Chondrocyte (in vitro differentiated cells): ENCODE data around the gene A3GALT2. TPM values are rescaled to one million over a fixed set of nuclear protein-coding genes. Genes with fewer than 3 reads are reported as not detected.

Experiments
- DNase-seq: peaks from one replicate; pipeline ENCODE4 v3.0.0; 2021; ENCODE audit warnings: mixed read lengths, low spot score
- H3K27ac Mint-ChIP-seq: one replicate; pipeline ENCODE4 v1.8.0; 2021; ENCODE audit warnings: mild to moderate bottlenecking, moderate library complexity, mixed read lengths; ENCODE audit not compliant: unreplicated experiment
- H3K27me3 Mint-ChIP-seq: 2 replicates; pipeline ENCODE4 v1.8.0; 2021; ENCODE audit warnings: low read depth, mixed read lengths
- H3K36me3 Mint-ChIP-seq: 2 replicates; pipeline ENCODE4 v1.8.0; 2021; ENCODE audit warnings: low read depth, mixed read lengths
- H3K4me1 Mint-ChIP-seq: 2 replicates; pipeline ENCODE4 v1.8.0; 2021; ENCODE audit warnings: low read depth, mild to moderate bottlenecking, mixed read lengths
- H3K4me3 Mint-ChIP-seq: one replicate; pipeline ENCODE4 v1.8.0; 2021; ENCODE audit warnings: mild to moderate bottlenecking, moderate library complexity, mixed read lengths; ENCODE audit not compliant: unreplicated experiment
- H3K9me3 Mint-ChIP-seq: 2 replicates; pipeline ENCODE4 v1.8.0; 2021; ENCODE audit warnings: low read depth, mixed read lengths
- total RNA-seq: library from RNA; stranded (reverse); gene quantifications from 3 replicates; pipeline ENCODE4 v1.2.1, GENCODE V29; 2021
- TF ChIP-seq, protein P1 (sequence below): fragments of 200-600 bp; sonication (generic); IDR thresholded peaks from 2 replicates; pipeline ENCODE4 v1.5.0; 2021; ENCODE audit warnings: antibody characterized with exemption, mild to moderate bottlenecking, moderate library complexity

Gene A3GALT2
- total RNA-seq, 1 donor from 2014 or later: 0.27 TPM

DNA sequence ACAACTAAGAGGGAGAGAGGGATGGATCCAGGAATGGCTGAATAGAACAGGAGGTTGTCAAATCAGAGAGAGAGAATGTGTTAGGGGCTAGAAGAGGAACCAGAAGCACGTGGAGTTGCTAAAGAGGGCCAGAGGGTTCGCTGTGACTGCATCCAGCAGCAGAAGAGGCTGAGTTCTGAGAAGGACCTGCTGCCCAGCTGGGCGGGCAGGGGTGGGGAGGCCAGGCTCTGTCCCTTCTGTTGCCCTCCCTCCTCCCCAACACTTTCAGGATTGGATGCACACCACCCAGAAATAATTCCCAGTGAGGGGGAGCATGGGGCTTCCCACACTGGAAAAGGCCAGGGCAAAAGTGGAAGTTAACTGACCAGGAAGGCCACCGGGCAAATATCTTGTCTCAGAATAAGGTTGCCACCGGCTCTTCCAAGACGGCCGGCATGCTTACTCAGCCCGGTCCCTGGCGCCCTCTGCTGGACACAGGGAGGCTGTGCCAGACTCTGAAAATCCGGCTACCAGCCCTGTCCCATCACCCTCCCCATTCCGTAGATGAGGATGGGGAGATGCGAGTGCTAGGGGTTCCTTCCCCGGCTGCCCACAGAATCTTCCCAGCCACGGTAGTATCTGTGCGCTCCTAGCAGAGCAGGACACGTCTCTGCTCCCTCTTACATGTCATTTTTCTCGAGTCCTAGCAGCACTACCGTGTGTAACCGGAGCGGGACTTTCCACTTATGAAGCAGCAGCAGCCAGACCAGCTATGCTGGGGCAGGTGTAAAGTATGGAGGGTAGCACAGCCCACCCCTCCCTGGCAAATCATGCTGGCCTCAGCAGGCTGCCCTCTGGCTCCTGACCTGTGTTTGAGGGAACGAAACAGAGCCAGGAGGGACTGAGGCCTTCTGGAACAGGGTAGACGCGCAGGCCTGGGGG lies 46.8 kb upstream of the A3GALT2 start:
- Mint-ChIP-seq H3K36me3 (peaks cover 1% of the 10 kb centered on the region), H3K9me3 (no peaks in the 10 kb centered on the region), H3K27ac (no peak overlapping the region), H3K4me1 (peaks cover 52% of the 10 kb centered on the region), H3K4me3 (no peak overlapping the region), H3K27me3 (no peaks in the 10 kb centered on the region)
- no peak for DNase-seq
- TF ChIP-seq, protein P1, sequence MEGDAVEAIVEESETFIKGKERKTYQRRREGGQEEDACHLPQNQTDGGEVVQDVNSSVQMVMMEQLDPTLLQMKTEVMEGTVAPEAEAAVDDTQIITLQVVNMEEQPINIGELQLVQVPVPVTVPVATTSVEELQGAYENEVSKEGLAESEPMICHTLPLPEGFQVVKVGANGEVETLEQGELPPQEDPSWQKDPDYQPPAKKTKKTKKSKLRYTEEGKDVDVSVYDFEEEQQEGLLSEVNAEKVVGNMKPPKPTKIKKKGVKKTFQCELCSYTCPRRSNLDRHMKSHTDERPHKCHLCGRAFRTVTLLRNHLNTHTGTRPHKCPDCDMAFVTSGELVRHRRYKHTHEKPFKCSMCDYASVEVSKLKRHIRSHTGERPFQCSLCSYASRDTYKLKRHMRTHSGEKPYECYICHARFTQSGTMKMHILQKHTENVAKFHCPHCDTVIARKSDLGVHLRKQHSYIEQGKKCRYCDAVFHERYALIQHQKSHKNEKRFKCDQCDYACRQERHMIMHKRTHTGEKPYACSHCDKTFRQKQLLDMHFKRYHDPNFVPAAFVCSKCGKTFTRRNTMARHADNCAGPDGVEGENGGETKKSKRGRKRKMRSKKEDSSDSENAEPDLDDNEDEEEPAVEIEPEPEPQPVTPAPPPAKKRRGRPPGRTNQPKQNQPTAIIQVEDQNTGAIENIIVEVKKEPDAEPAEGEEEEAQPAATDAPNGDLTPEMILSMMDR: peak; percentile 98

DNA sequence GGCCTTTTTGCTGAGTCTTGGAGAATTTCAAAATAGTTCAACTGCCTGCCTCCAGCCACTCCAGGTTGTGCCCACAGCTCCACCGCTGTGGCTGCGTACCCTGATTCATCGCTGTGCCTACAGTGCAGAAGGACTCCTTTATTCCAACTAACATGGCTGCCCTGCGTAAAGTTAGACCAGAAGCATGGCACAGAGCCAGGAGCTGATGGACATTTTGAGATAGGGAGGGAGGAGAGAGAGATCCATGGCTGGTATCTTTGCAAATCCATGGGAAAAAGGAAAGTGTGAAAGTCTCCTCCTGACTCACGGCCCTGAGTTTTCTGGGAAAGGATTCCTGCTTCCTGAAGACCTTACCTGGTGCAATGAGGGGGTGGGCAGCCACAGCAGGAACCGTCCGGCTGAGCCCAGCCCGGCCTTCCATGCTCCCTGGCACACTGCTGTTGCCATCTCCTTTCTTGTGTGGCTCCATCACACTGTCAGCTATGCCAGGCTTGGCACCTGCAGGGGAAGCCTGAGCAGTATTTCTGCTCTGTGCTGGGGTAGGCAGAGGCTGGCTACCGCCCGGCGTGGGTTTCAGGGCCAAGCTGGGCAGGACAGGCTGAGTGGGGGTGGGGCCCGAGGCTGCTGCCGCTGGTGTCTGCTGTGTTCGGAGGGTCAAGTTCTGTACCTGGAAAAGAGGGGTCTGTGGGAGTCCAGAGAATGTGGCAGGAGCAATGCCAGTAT lies 46.0 kb upstream of the A3GALT2 start:
- Mint-ChIP-seq H3K9me3 (no peaks in the 10 kb centered on the region), H3K27me3 (no peaks in the 10 kb centered on the region), H3K4me1 (peaks cover 60% of the 10 kb centered on the region), H3K27ac (peak overlapping the region; percentile 93), H3K36me3 (peaks cover 1% of the 10 kb centered on the region), H3K4me3 (no peak overlapping the region)
- TF ChIP-seq, protein P1: no peak
- no peak for DNase-seq

DNA sequence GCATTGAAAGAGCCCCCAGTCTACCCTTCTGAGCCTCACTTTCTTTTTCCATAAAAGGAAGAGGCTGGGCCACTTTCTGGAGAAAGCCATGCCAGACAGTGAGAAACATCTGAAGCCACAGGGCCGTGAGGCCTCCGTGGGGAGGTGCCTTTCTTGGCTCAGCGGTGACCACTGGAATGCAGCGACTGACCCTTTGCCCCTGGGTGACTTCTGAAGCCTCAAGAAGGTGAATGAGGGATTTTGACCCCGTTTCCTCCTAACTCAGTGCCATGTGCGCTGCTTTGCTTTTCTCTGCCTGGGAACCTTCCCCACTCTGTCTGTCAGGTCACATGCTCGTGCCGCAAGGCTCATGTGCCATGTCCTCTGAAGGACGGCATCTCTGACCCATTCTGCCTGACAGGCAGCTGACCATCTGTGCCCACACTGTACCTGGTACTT lies 44.7 kb upstream of the A3GALT2 start:
- peak overlapping the region; percentile 93 for H3K27ac Mint-ChIP-seq
- H3K9me3 Mint-ChIP-seq: no peaks in the 10 kb centered on the region
- H3K27me3 Mint-ChIP-seq: no peaks in the 10 kb centered on the region
- TF ChIP-seq, protein P1: no peak
- H3K4me3 Mint-ChIP-seq: no peak overlapping the region
- H3K36me3 Mint-ChIP-seq: no peaks in the 10 kb centered on the region
- no peak for DNase-seq
- H3K4me1 Mint-ChIP-seq: peaks cover 71% of the 10 kb centered on the region

DNA sequence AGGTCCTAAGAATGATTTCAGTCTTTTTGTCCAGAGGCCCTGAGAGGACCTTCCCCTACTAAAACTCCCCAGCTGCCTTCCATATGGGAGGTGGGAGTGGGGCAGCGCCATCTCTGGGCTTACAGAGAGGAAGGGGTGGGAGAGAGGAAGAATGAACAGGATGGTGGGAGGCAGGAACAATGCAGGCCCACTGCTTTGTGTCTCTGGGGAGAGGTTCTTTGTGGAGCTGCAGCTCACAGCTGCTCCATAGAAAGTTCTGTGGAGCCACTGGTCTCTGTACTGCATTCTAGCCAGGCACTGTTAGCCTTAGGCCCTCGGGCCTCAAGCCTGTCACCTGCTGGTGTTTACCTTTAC lies 43.6 kb upstream of the A3GALT2 start:
- TF ChIP-seq, protein P1: no peak
- H3K4me3 Mint-ChIP-seq: no peak overlapping the region
- no peaks in the 10 kb centered on the region for H3K27me3 Mint-ChIP-seq
- H3K27ac Mint-ChIP-seq: peak overlapping the region; percentile 93
- DNase-seq: no peak
- no peaks in the 10 kb centered on the region for H3K9me3 Mint-ChIP-seq
- H3K4me1 Mint-ChIP-seq: peaks cover 71% of the 10 kb centered on the region
- no peaks in the 10 kb centered on the region for H3K36me3 Mint-ChIP-seq

DNA sequence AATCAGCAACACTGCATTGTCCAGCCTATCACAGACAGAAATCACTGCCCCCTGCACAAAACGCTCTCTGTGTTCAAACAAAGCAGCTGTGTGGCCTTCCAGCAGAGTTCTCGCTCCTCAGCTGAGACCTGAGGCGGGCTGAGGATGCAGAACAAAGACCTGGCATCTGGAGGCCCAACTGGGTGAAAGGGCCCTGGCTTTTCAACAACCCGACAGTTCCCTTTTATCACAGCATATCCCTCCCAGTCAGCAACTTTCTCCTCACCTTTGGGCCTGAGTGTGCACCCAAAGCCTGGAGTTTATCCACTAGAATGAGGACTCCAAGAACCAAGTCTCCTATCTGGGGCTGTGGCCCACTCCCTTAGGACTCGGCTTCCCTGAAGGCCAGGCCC lies 42.6 kb upstream of the A3GALT2 start:
- no peak for DNase-seq
- Mint-ChIP-seq H3K4me1 (peaks cover 71% of the 10 kb centered on the region), H3K27ac (peak overlapping the region; percentile 93), H3K4me3 (peak overlapping the region; percentile 38), H3K9me3 (no peaks in the 10 kb centered on the region), H3K27me3 (no peaks in the 10 kb centered on the region), H3K36me3 (no peaks in the 10 kb centered on the region)
- TF ChIP-seq, protein P1: no peak
